ENCODE results near the gene DNAJC3.

GRCh38 chr13:95833126-95833525, 156.2 kb downstream of the DNAJC3 start:
- TF ChIP-seq POLR2A (IDR thresholded peaks at IDR 0.05) (no peak), CTCF (IDR thresholded peaks at IDR 0.05) (no peak)

Measured in lower leg skin (tissue), 3 donors.